ENCODE results near the gene SPNS1. TPM values are rescaled to one million over a fixed set of nuclear protein-coding genes. Genes with fewer than 3 reads are reported as not detected.
"Not testable (repeated sequence)": the region's sequence is repeated elsewhere in the genome, so short reads cannot be mapped to it uniquely, and the experiment has no call there.

Gene SPNS1
- total and polyA plus RNA-seq, 7 donors, result 12.9 to 46.9 (median 20.3) TPM

- no peak for ATAC-seq
- intact Hi-C loops (cut with DNase I), result no loop called here
- H3K4me1 ChIP-seq, result no peaks in the 10 kb centered on the region
- H3K27ac ChIP-seq, result no peak overlapping the region
- no peaks in the 10 kb centered on the region for H3K9me3 ChIP-seq
- no peak for DNase-seq
- 75 to 81% (median 79%) methylated on average over 4 of the region's 4 CpGs for WGBS, 3 donors
- H3K4me3 ChIP-seq, result no peak overlapping the region
- H3K27me3 ChIP-seq (ENCODE audit: insufficient read depth in 3 of 3, low read length in 2 of 3), result peaks cover 0 to 8% (median 0%) of the 10 kb centered on the region in 3 donors
- TF ChIP-seq, protein P1, sequence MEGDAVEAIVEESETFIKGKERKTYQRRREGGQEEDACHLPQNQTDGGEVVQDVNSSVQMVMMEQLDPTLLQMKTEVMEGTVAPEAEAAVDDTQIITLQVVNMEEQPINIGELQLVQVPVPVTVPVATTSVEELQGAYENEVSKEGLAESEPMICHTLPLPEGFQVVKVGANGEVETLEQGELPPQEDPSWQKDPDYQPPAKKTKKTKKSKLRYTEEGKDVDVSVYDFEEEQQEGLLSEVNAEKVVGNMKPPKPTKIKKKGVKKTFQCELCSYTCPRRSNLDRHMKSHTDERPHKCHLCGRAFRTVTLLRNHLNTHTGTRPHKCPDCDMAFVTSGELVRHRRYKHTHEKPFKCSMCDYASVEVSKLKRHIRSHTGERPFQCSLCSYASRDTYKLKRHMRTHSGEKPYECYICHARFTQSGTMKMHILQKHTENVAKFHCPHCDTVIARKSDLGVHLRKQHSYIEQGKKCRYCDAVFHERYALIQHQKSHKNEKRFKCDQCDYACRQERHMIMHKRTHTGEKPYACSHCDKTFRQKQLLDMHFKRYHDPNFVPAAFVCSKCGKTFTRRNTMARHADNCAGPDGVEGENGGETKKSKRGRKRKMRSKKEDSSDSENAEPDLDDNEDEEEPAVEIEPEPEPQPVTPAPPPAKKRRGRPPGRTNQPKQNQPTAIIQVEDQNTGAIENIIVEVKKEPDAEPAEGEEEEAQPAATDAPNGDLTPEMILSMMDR (IDR thresholded peaks at IDR 0.05), result no peak
- H3K36me3 ChIP-seq (ENCODE audit: insufficient read depth in 1 of 2, low read depth in 1 of 2), result no peaks in the 10 kb centered on the region
Observed at GRCh38 chr16:28999577-28999976, 25.0 kb downstream of the SPNS1 start.

DNA sequence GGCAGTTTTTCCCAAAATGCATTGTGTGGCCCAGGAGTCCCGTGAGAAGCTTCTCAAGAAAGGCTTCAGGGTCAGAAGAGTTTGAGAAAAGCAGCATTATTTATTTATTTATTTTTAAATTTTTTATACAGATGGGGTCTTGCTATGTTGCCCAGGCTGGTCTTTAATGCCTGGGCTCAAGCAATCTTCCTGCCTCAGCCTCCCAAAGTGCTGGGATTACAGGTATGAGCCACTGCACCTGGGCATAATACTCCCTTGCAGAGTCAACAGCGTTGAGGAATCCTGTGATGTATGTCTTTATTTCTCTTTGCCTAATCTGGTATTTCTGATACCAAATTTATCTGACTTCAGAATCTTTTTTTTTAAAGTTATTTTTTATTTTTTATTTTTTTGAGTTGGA is 25.4 kb downstream of the SPNS1 start:
- Histone ChIP-seq H3K36me3 (ENCODE audit: insufficient read depth in 1 of 2, low read depth in 1 of 2) (no peaks in the 10 kb centered on the region), H3K4me1 (no peaks in the 10 kb centered on the region), H3K4me3 (no peak overlapping the region), H3K27me3 (ENCODE audit: insufficient read depth in 3 of 3, low read length in 2 of 3) (peaks cover 0 to 8% (median 0%) of the 10 kb centered on the region in 3 donors), H3K27ac (no peak overlapping the region), H3K9me3 (no peaks in the 10 kb centered on the region)
- WGBS, 3 donors, result 76 to 79% (median 77%) methylated on average over 2 of the region's 2 CpGs
- ATAC-seq, result no peak
- intact Hi-C loops (cut with DNase I), result no loop called here
- TF ChIP-seq, protein P1 (IDR thresholded peaks at IDR 0.05), result no peak
- DNase-seq, result no peak

- H3K4me3 ChIP-seq; DNase-seq; H3K36me3 ChIP-seq (ENCODE audit: insufficient read depth in 1 of 2, low read depth in 1 of 2); H3K27ac ChIP-seq; intact Hi-C loops (cut with DNase I); H3K9me3 ChIP-seq; H3K27me3 ChIP-seq (ENCODE audit: insufficient read depth in 3 of 3, low read length in 2 of 3); H3K4me1 ChIP-seq; ATAC-seq: not testable (repeated sequence)
- WGBS, 3 donors, result 70 to 74% (median 73%) methylated on average over 9 of the region's 9 CpGs
Observed at GRCh38 chr16:29004496-29005139, 30.0 kb downstream of the SPNS1 start.

- intact Hi-C loops (cut with DNase I), result no loop called here
- no peak overlapping the region for H3K27ac ChIP-seq
- H3K9me3 ChIP-seq, result no peaks in the 10 kb centered on the region
- no peak overlapping the region for H3K4me3 ChIP-seq
- no peaks in the 10 kb centered on the region for H3K36me3 ChIP-seq (ENCODE audit: insufficient read depth in 1 of 2, low read depth in 1 of 2)
- DNase-seq (no peak), ATAC-seq (no peak)
- TF ChIP-seq, protein P1 (IDR thresholded peaks at IDR 0.05), result no peak
- 61 to 73% (median 72%) methylated on average over 10 of the region's 10 CpGs for WGBS, 3 donors
- no peaks in the 10 kb centered on the region for H3K27me3 ChIP-seq (ENCODE audit: insufficient read depth in 3 of 3, low read length in 2 of 3)
- no peaks in the 10 kb centered on the region for H3K4me1 ChIP-seq
Observed at GRCh38 chr16:29007730-29008593, 33.4 kb downstream of the SPNS1 start.

DNA sequence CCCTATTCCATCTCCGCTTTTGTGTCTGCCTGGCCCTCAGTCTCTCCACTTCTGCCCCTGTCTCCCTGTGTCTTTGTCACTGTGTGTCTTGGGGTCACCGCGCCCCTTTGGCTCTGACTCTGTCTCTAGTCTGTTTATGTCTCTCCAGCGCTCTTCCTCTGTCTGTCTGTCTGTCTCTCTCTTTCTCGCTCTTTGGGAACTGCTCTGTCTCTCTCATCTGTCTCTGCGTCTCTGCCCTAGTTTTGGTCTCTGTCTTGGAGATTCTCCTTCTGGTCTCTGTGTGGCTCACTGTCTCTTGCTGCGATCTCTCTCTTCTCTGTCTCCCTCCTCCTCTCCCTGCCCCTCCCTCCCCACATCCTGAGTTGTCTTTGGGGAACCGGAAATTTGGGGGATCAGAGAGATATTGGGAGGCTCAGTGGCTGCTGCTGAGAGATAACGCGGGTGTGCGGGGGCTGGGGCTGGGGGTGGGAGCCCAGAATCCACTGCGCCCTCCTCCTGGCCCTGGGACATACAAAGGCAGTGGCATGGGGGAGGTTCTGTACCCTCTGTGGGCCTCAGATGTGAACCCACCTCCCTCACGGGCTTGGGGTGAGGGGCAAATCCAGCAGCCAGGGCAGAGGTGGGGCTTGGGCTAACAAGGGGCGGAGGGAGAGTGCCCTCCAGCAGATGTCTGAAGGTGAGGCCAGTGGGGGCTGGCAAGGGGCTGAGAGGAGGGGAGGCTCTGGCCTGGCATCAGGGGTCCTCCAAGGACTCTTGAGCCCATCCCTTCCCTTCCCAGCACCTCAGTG is 34.7 kb downstream of the SPNS1 start:
- no peaks in the 10 kb centered on the region for H3K36me3 ChIP-seq (ENCODE audit: insufficient read depth in 1 of 2, low read depth in 1 of 2)
- TF ChIP-seq, protein P1 (IDR thresholded peaks at IDR 0.05), result no peak
- no peaks in the 10 kb centered on the region for H3K9me3 ChIP-seq
- intact Hi-C loops (cut with DNase I), result no loop called here
- no peak for ATAC-seq
- no peak for DNase-seq
- no peak overlapping the region for H3K27ac ChIP-seq
- H3K4me3 ChIP-seq, result no peak overlapping the region
- WGBS, 3 donors, result 69 to 79% (median 76%) methylated on average over 14 of the region's 14 CpGs
- H3K4me1 ChIP-seq, result no peaks in the 10 kb centered on the region
- no peaks in the 10 kb centered on the region for H3K27me3 ChIP-seq (ENCODE audit: insufficient read depth in 3 of 3, low read length in 2 of 3)
